Smooth muscle cell (in vitro differentiated cells): ENCODE measurements around the gene IL33. TPM values are rescaled to one million over a fixed set of nuclear protein-coding genes. Genes with fewer than 3 reads are reported as not detected.

Source experiments
- DNase-seq: peaks from one replicate; lab custom pipeline; 2025; ENCODE audit not compliant: unreplicated experiment; lab: John Stamatoyannopoulos, UW
- H2AFZ ChIP-seq: fragments of 200-600 bp; sonication (generic); 2 replicates; pipeline ENCODE4 v1.6.0; 2016; ENCODE audit warnings: antibody characterized with exemption, low read depth, mild to moderate bottlenecking
- H3F3A ChIP-seq: fragments of 200-600 bp; sonication (generic); 2 replicates; pipeline ENCODE4 v1.6.0; 2017; ENCODE audit warnings: antibody characterized with exemption, low read depth
- H3K27ac ChIP-seq: fragments of 200-600 bp; sonication (generic); 2 replicates; pipeline ENCODE4 v1.5.1; 2016; ENCODE audit warnings: low read depth, mild to moderate bottlenecking
- H3K27me3 ChIP-seq: fragments of 200-600 bp; sonication (generic); 2 replicates; pipeline ENCODE4 v1.6.1; 2016; ENCODE audit warnings: low read depth, mild to moderate bottlenecking
- H3K36me3 ChIP-seq: fragments of 200-600 bp; sonication (generic); 2 replicates; pipeline ENCODE4 v1.5.1; 2016; ENCODE audit warnings: low read depth
- H3K4me1 ChIP-seq: fragments of 200-600 bp; sonication (generic); 2 replicates; pipeline ENCODE4 v1.5.1; 2016; ENCODE audit warnings: low read depth
- H3K4me2 ChIP-seq: fragments of 200-600 bp; sonication (generic); 2 replicates; pipeline ENCODE4 v1.6.0; 2016; ENCODE audit warnings: mild to moderate bottlenecking
- H3K4me3 ChIP-seq: fragments of 200-600 bp; sonication (generic); 2 replicates; pipeline ENCODE4 v1.5.1; 2016; ENCODE audit warnings: mild to moderate bottlenecking
- H3K79me2 ChIP-seq: fragments of 200-600 bp; sonication (generic); 2 replicates; pipeline ENCODE4 v1.6.0; 2016; ENCODE audit warnings: low read depth, mild to moderate bottlenecking
- H3K9ac ChIP-seq: fragments of 200-600 bp; sonication (generic); 2 replicates; pipeline ENCODE4 v1.6.0; 2016; ENCODE audit warnings: low read depth
- H3K9me3 ChIP-seq: fragments of 200-600 bp; sonication (generic); replicated peaks from 2 replicates; pipeline ENCODE4 v1.5.1; 2016; ENCODE audit warnings: low read depth
- H4K20me1 ChIP-seq: fragments of 200-600 bp; sonication (generic); 2 replicates; pipeline ENCODE4 v1.6.0; 2016; ENCODE audit warnings: low read depth
- WGBS: methylation state at CpG from one replicate; pipeline ENCODE4 v1.1.7; 2016; ENCODE audit warnings: low lambda C conversion rate; 5-methylcytosine and 5-hydroxymethylcytosine counted together
- polyA plus RNA-seq: library from polyadenylated mRNA; unstranded; fragments of >200 nt; fragmentation: Nextera tagmentation; extraction: Ambion mirVana; gene quantifications from 2 replicates; pipeline ENCODE4 v1.2.1, GENCODE V29; 2016
- total RNA-seq: library from RNA; depleted of rRNA; stranded (reverse); fragments of >200 nt; gene quantifications from 2 replicates; pipeline ENCODE4 v1.2.3, GENCODE V29; 2014
- TF ChIP-seq, protein P1 (sequence below): fragments of 200-600 bp; sonication (generic); IDR thresholded peaks from 2 replicates; pipeline ENCODE4 v1.5.1; 2017; ENCODE audit warnings: borderline replicate concordance, mild to moderate bottlenecking, antibody characterized with exemption; ENCODE audit not compliant: insufficient read depth, poor library complexity, severe bottlenecking

Gene IL33
- total and polyA plus RNA-seq, 2 experiments from 2014 or later = 6.7 to 14.4 TPM

DNA sequence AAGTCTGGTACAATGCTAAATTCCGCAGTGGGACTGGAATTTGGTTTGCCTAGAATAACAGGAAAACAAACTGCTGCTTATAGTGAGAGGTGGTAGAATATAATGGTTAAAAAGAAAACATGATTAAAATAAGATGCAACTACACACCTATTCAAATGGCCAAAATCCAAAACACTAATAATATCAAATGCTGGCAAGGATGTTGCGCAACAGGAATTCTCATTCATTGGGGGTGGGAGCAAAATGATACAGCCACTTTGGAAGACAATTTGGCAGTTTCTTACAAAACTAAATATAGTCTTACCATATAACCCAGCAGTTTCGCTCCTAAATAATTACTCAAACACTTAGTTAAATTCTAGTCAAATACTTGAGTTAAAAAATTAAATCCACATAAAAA is 61.8 kb downstream of the IL33 start:
- TF ChIP-seq, protein P1, sequence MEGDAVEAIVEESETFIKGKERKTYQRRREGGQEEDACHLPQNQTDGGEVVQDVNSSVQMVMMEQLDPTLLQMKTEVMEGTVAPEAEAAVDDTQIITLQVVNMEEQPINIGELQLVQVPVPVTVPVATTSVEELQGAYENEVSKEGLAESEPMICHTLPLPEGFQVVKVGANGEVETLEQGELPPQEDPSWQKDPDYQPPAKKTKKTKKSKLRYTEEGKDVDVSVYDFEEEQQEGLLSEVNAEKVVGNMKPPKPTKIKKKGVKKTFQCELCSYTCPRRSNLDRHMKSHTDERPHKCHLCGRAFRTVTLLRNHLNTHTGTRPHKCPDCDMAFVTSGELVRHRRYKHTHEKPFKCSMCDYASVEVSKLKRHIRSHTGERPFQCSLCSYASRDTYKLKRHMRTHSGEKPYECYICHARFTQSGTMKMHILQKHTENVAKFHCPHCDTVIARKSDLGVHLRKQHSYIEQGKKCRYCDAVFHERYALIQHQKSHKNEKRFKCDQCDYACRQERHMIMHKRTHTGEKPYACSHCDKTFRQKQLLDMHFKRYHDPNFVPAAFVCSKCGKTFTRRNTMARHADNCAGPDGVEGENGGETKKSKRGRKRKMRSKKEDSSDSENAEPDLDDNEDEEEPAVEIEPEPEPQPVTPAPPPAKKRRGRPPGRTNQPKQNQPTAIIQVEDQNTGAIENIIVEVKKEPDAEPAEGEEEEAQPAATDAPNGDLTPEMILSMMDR = no peak
- H4K20me1 ChIP-seq = no peaks in the 10 kb centered on the region
- no peaks in the 10 kb centered on the region for H3K27me3 ChIP-seq
- H3K27ac ChIP-seq = no peak overlapping the region
- H2AFZ ChIP-seq = no peak overlapping the region
- H3K9ac ChIP-seq = no peak overlapping the region
- H3F3A ChIP-seq = no peaks in the 10 kb centered on the region
- H3K4me1 ChIP-seq = no peaks in the 10 kb centered on the region
- H3K4me2 ChIP-seq = no peak overlapping the region
- DNase-seq = no peak
- 65% methylated on average over 3 of the region's 3 CpGs for WGBS
- H3K36me3 ChIP-seq = no peaks in the 10 kb centered on the region
- H3K9me3 ChIP-seq = no peaks in the 10 kb centered on the region
- no peaks in the 10 kb centered on the region for H3K79me2 ChIP-seq
- H3K4me3 ChIP-seq = no peak overlapping the region

DNA sequence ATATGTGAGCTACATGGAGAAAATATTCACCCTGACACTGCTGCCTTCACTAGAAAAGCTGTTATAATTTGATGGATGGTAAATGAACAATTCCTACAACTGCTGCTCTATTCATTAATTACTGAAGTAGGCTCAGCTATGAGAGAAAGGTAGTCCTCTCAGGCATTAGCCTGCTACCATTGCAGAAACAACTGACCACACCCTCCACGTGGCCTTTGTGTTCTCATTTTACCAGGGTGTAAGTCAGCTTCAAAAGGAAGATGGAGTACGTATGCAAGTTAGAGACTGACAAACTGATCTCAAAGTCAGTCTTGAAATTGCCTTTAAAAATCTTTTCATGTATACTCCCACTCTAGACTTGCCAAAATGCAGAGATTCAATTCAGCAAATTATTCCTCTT is 86.3 kb downstream of the IL33 start:
- H3F3A ChIP-seq = no peaks in the 10 kb centered on the region
- whole genome bisulfite sequencing = 21% methylated on average over 2 of the region's 2 CpGs
- no peaks in the 10 kb centered on the region for H3K27me3 ChIP-seq
- no peak overlapping the region for H3K27ac ChIP-seq
- TF ChIP-seq, protein P1 = no peak
- no peaks in the 10 kb centered on the region for H4K20me1 ChIP-seq
- H3K4me3 ChIP-seq = no peak overlapping the region
- no peaks in the 10 kb centered on the region for H3K4me1 ChIP-seq
- H3K9ac ChIP-seq = no peak overlapping the region
- H3K36me3 ChIP-seq = no peaks in the 10 kb centered on the region
- no peak for DNase-seq
- H2AFZ ChIP-seq = no peak overlapping the region
- no peaks in the 10 kb centered on the region for H3K9me3 ChIP-seq
- H3K4me2 ChIP-seq = no peak overlapping the region
- H3K79me2 ChIP-seq = no peaks in the 10 kb centered on the region

DNA sequence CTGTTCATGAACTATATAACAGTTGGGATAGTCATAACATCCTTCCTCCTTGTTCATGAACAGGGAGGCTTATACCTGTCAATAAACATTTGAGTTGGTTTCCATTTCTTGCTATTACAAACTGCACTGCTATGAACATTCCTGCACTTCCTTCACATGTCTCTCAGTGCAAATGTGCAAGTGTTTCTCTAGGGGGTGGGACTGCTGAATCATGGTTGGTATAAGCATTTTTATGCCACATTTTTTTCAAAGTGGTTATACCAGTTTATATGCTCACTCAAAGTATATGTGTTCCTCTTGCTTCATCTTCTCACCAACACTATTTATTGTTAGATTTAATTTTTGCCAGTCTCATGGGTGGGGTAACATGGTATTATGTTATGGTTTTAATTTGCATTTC is 86.8 kb downstream of the IL33 start:
- H2AFZ ChIP-seq = no peak overlapping the region
- no peak overlapping the region for H3K4me2 ChIP-seq
- TF ChIP-seq, protein P1 = no peak
- H3K27me3 ChIP-seq = no peaks in the 10 kb centered on the region
- no peaks in the 10 kb centered on the region for H3K36me3 ChIP-seq
- no peaks in the 10 kb centered on the region for H3K9me3 ChIP-seq
- H3K79me2 ChIP-seq = no peaks in the 10 kb centered on the region
- H3K4me1 ChIP-seq = no peaks in the 10 kb centered on the region
- H3K9ac ChIP-seq = no peak overlapping the region
- H3K4me3 ChIP-seq = no peak overlapping the region
- no peak overlapping the region for H3K27ac ChIP-seq
- H4K20me1 ChIP-seq = no peaks in the 10 kb centered on the region
- DNase-seq = no peak
- H3F3A ChIP-seq = no peaks in the 10 kb centered on the region

DNA sequence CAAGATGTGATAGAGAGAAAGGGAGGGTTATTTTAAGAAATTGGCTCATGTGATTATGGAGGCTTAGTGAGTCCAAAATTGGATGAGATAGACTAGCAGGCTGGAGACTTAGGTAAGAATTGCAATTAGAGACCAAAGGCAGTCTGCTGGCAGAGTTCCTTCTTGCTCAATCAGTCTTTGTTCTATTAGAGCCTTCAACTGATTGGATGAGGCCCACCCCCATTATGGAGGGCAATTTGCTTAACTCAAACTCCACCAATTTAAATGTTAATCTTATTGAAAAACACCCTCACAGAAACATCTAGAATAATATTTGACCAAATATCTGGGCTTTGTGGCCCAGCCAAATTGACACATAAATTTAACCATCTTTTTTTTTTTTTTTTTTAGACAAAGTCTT is 88.6 kb downstream of the IL33 start:
- H2AFZ ChIP-seq = no peak overlapping the region
- H3K4me1 ChIP-seq = no peaks in the 10 kb centered on the region
- H3K9me3 ChIP-seq = no peaks in the 10 kb centered on the region
- no peaks in the 10 kb centered on the region for H3K79me2 ChIP-seq
- H3K36me3 ChIP-seq = no peaks in the 10 kb centered on the region
- no peak overlapping the region for H3K4me2 ChIP-seq
- no peaks in the 10 kb centered on the region for H3K27me3 ChIP-seq
- H3F3A ChIP-seq = no peaks in the 10 kb centered on the region
- DNase-seq = no peak
- H3K27ac ChIP-seq = no peak overlapping the region
- TF ChIP-seq, protein P1 = no peak
- no peak overlapping the region for H3K4me3 ChIP-seq
- H3K9ac ChIP-seq = no peak overlapping the region
- H4K20me1 ChIP-seq = no peaks in the 10 kb centered on the region
